WTC11 (cell line): ENCODE results near the gene ZXDC.

Experiments
- ATF1 ChIP-seq: sonication (generic); formaldehyde crosslinking; IDR thresholded peaks from 2 replicates; pipeline ENCODE4 v1.8.1; 2023; ENCODE audit warnings: mild to moderate bottlenecking, moderate library complexity, missing genetic modification reagents
- CREB1 ChIP-seq: sonication (generic); formaldehyde crosslinking; IDR thresholded peaks from 2 replicates; pipeline ENCODE4 v1.8.0; 2023; ENCODE audit warnings: mild to moderate bottlenecking, missing genetic modification reagents
- ELF4 ChIP-seq: sonication (generic); formaldehyde crosslinking; IDR thresholded peaks from 2 replicates; pipeline ENCODE4 v1.8.1; 2022; ENCODE audit warnings: low read depth, mild to moderate bottlenecking, moderate library complexity, missing genetic modification reagents
- FOXJ3 ChIP-seq: sonication (generic); formaldehyde crosslinking; IDR thresholded peaks from 2 replicates; pipeline ENCODE4 v1.9.0; 2021; ENCODE audit warnings: missing genetic modification reagents, mild to moderate bottlenecking, borderline replicate concordance
- HMGXB4 ChIP-seq: sonication (generic); formaldehyde crosslinking; IDR thresholded peaks from 2 replicates; pipeline ENCODE4 v1.8.1; 2023; ENCODE audit warnings: mild to moderate bottlenecking, moderate library complexity, missing genetic modification reagents
- KAT7 ChIP-seq: sonication (generic); formaldehyde crosslinking; IDR thresholded peaks from 2 replicates; pipeline ENCODE4 v1.8.1; 2023; ENCODE audit warnings: missing genetic modification reagents, mild to moderate bottlenecking, borderline replicate concordance
- MYBL2 ChIP-seq: sonication (generic); formaldehyde crosslinking; IDR thresholded peaks from 2 replicates; pipeline ENCODE4 v1.8.1; 2023; ENCODE audit warnings: mild to moderate bottlenecking, moderate library complexity, missing genetic modification reagents
- PRDM15 ChIP-seq: sonication (generic); formaldehyde crosslinking; IDR thresholded peaks from 2 replicates; pipeline ENCODE4 v1.8.0; 2022; ENCODE audit warnings: missing genetic modification reagents
- ZBTB21 ChIP-seq: sonication (generic); formaldehyde crosslinking; IDR thresholded peaks from 2 replicates; pipeline ENCODE4 v1.8.1; 2023; ENCODE audit warnings: mild to moderate bottlenecking, missing genetic modification reagents, borderline replicate concordance
- ZNF138 ChIP-seq: sonication (generic); formaldehyde crosslinking; conservative IDR thresholded peaks from 2 replicates; pipeline ENCODE4 v1.8.1; 2022; ENCODE audit warnings: mild to moderate bottlenecking, moderate library complexity, missing genetic modification reagents
- ZNF232 ChIP-seq: sonication (generic); formaldehyde crosslinking; IDR thresholded peaks from 2 replicates; pipeline ENCODE4 v1.8.0; 2022; ENCODE audit warnings: mild to moderate bottlenecking, missing genetic modification reagents
- TF ChIP-seq, protein P1 (sequence below): fragments of 200-600 bp; IDR thresholded peaks from 2 replicates; pipeline ENCODE4 v1.8.0; 2022; ENCODE audit warnings: antibody characterized with exemption
- TF ChIP-seq, protein P2 (sequence below): sonication (generic); formaldehyde crosslinking; IDR thresholded peaks from 2 replicates; pipeline ENCODE4 v1.8.0; 2022; ENCODE audit warnings: mild to moderate bottlenecking, missing genetic modification reagents

- TF ChIP-seq, protein P1, sequence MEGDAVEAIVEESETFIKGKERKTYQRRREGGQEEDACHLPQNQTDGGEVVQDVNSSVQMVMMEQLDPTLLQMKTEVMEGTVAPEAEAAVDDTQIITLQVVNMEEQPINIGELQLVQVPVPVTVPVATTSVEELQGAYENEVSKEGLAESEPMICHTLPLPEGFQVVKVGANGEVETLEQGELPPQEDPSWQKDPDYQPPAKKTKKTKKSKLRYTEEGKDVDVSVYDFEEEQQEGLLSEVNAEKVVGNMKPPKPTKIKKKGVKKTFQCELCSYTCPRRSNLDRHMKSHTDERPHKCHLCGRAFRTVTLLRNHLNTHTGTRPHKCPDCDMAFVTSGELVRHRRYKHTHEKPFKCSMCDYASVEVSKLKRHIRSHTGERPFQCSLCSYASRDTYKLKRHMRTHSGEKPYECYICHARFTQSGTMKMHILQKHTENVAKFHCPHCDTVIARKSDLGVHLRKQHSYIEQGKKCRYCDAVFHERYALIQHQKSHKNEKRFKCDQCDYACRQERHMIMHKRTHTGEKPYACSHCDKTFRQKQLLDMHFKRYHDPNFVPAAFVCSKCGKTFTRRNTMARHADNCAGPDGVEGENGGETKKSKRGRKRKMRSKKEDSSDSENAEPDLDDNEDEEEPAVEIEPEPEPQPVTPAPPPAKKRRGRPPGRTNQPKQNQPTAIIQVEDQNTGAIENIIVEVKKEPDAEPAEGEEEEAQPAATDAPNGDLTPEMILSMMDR: no peak
- TF ChIP-seq HMGXB4 (CRISPR knock-in tag): no peak
- TF ChIP-seq KAT7 (CRISPR knock-in tag): no peak
- no peak for TF ChIP-seq CREB1 (CRISPR knock-in tag)
- TF ChIP-seq ZBTB21: no peak
- TF ChIP-seq FOXJ3 (CRISPR knock-in tag): no peak
- TF ChIP-seq PRDM15 (CRISPR knock-in tag): no peak
- TF ChIP-seq ZNF138 (CRISPR knock-in tag): no peak
- TF ChIP-seq, protein P2, sequence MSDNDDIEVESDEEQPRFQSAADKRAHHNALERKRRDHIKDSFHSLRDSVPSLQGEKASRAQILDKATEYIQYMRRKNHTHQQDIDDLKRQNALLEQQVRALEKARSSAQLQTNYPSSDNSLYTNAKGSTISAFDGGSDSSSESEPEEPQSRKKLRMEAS: no peak
- TF ChIP-seq ZNF232 (CRISPR knock-in tag): no peak
- no peak for TF ChIP-seq ATF1 (CRISPR knock-in tag)
- TF ChIP-seq ELF4: no peak
- no peak for TF ChIP-seq MYBL2 (CRISPR knock-in tag)
These were observed 72.9 kb downstream of the ZXDC start for GRCh38 chr3:126402666-126403302.
